ENCODE results near the gene CSF3R. TPM values are rescaled to one million over a fixed set of nuclear protein-coding genes. Genes with fewer than 3 reads are reported as not detected.
A peak's percentile ranks its signal among the peaks of the same experiment; 100 is the strongest.

CSF3R gene
- total and polyA plus RNA-seq, 9 of the 15 experiments (the other 6 are each of a cell fraction or from before 2014, with no cell fraction given): 0.21 to 0.86 (median 0.40) TPM; not detected in 1

- no peak for TF ChIP-seq STAT6 (CRISPR knock-in tag; IDR thresholded peaks at IDR 0.05)
- TF ChIP-seq MCM5 (IDR thresholded peaks at IDR 0.05; ENCODE audit: low read depth): no peak
- TF ChIP-seq BRF1 (IDR thresholded peaks at IDR 0.05; ENCODE audit: borderline replicate concordance, extremely low read depth, insufficient read length): no peak
- TF ChIP-seq SRF (CRISPR knock-in tag; IDR thresholded peaks at IDR 0.05): no peak
- TF ChIP-seq BRF2 (IDR thresholded peaks at IDR 0.05; ENCODE audit: borderline replicate concordance, insufficient read depth, insufficient read length): no peak
- no peak for TF ChIP-seq FOSL1 (tag; conservative IDR thresholded peaks at IDR 0.05)
- peak; percentile 53 for TF ChIP-seq ZFX (CRISPR knock-in tag; IDR thresholded peaks at IDR 0.05)
- no peak for TF ChIP-seq ZNF263 (CRISPR knock-in tag; IDR thresholded peaks at IDR 0.05; ENCODE audit: borderline replicate concordance)
- TF ChIP-seq NFYB (IDR thresholded peaks at IDR 0.05; ENCODE audit: extremely low read depth, insufficient read length): no peak
- TF ChIP-seq ZNF77 (CRISPR knock-in tag; IDR thresholded peaks at IDR 0.05): no peak
- TF ChIP-seq ASH1L (IDR thresholded peaks at IDR 0.05; ENCODE audit: borderline replicate concordance, low read depth, partially characterized antibody): no peak
- TF ChIP-seq NCOA1 (IDR thresholded peaks at IDR 0.05; ENCODE audit: low read depth): no peak
Observed at GRCh38 chr1:36492491-36492890, 9.8 kb upstream of the CSF3R start (continued).

Data from K562 (cell line).